Small intestine (tissue), 7 donors: ENCODE data around the gene RRP1B. TPM values are rescaled to one million over a fixed set of nuclear protein-coding genes. Genes with fewer than 3 reads are reported as not detected.

Source experiments
- DNase-seq, 2 donors: peaks; one replicate each; pipeline versions ENCODE4 v3.0.0 to v3.0.0-alpha.2; 2013
- FAIRE-seq: peaks from 2 replicates; lab custom pipeline; 2012; peaks lifted over from hg19 to GRCh38; lab: Jason Lieb, UNC
- H3K27ac ChIP-seq, 3 donors: one replicate each; pipeline ENCODE4 v1.5.1; 2013; ENCODE audit warnings: low read length in 2 of 3, mild to moderate bottlenecking in 2 of 3, control low read depth in 1 of 3, inconsistent platforms in 1 of 3, low read depth in 1 of 3, moderate library complexity in 1 of 3
- H3K27me3 ChIP-seq, 3 donors: one replicate each; pipeline ENCODE4 v1.6.1; 2013; ENCODE audit warnings: low read length in 3 of 3, inconsistent platforms in 1 of 3; ENCODE audit not compliant: control insufficient read depth in 3 of 3, insufficient read depth in 3 of 3
- H3K36me3 ChIP-seq, 3 donors: one replicate each; pipeline ENCODE4 v1.6.1; 2013; ENCODE audit warnings: low read length in 3 of 3, inconsistent platforms in 1 of 3, low read depth in 1 of 3, mild to moderate bottlenecking in 1 of 3, moderate library complexity in 1 of 3; ENCODE audit not compliant: control insufficient read depth in 3 of 3, insufficient read depth in 2 of 3
- H3K4me1 ChIP-seq, 3 donors: one replicate each; pipeline ENCODE4 v1.6.1; 2013; ENCODE audit warnings: low read length in 2 of 3, inconsistent platforms in 1 of 3, low read depth in 1 of 3, mild to moderate bottlenecking in 1 of 3, moderate library complexity in 1 of 3; ENCODE audit not compliant: control insufficient read depth in 3 of 3, insufficient read depth in 2 of 3
- H3K4me3 ChIP-seq, 3 donors: one replicate each; pipeline ENCODE4 v1.5.1; 2013; ENCODE audit warnings: low read length in 3 of 3, control low read depth in 1 of 3, inconsistent platforms in 1 of 3, low read depth in 1 of 3, mild to moderate bottlenecking in 1 of 3, moderate library complexity in 1 of 3
- H3K9me3 ChIP-seq, 2 donors: one replicate each; pipeline ENCODE4 v1.6.1; 2013; ENCODE audit warnings: low read depth in 1 of 2, low read length in 1 of 2; ENCODE audit not compliant: control insufficient read depth in 2 of 2, insufficient read depth in 1 of 2
- WGBS, 3 donors: extraction: QIAGEN DNeasy Blood & Tissue Kit; methylation state at CpG; one replicate each; pipeline ENCODE4 v1.1.7; 2013; 5-methylcytosine and 5-hydroxymethylcytosine counted together
- polyA plus RNA-seq, 4 donors: library from polyadenylated mRNA; stranded (reverse) in 3 of 4; unstranded in 1 of 4; fragments of 200-250 nt in 3 of 4; fragments of 120-200 nt in 1 of 4; gene quantifications; one replicate each; pipeline versions ENCODE4 v1.2.1 to v1.2.3, GENCODE V29; 2013
- donor health status: healthy with polysubstance abuse.
- donor health status: control.
- donor health status: control.
- donor health status: Bipolar disorder and iron deficiency.
- donor health status: healthy.

The RRP1B gene
- polyA plus RNA-seq, 4 donors, result 3.4 to 19.5 (median 7.7) TPM

GRCh38 chr21:43657355-43658087, 1.8 kb upstream of the RRP1B start:
- no peak for DNase-seq

GRCh38 chr21:43658088-43658741, 1.1 kb upstream of the RRP1B start:
- peaks cover 0 to 9% (median 0%) of the 10 kb centered on the region in 3 donors for H3K4me1 ChIP-seq
- H3K4me3 ChIP-seq, result no peak overlapping the region
- DNase-seq (no peak), FAIRE-seq (no peak)
- H3K27ac ChIP-seq, result no peak overlapping the region
- WGBS, 3 donors, result 96% methylated on average over 47 to 48 of the region's 48 CpGs
- H3K27me3 ChIP-seq, result no peaks in the 10 kb centered on the region
- peaks cover 0 to 14% (median 0%) of the 10 kb centered on the region in 3 donors for H3K36me3 ChIP-seq
- peaks cover 0 to 3% of the 10 kb centered on the region in 2 donors for H3K9me3 ChIP-seq

More at GRCh38 chr21:43657355-43658087, 1.8 kb upstream of the RRP1B start:
- Histone ChIP-seq H3K9me3 (peaks cover 0 to 3% of the 10 kb centered on the region in 2 donors), H3K4me3 (no peak overlapping the region), H3K4me1 (peaks cover 0 to 9% (median 0%) of the 10 kb centered on the region in 3 donors), H3K36me3 (peaks cover 0 to 12% (median 0%) of the 10 kb centered on the region in 3 donors), H3K27me3 (no peaks in the 10 kb centered on the region), H3K27ac (no peak overlapping the region)
- FAIRE-seq, result no peak
- 78 to 82% (median 79%) methylated on average over 43 to 46 of the region's 46 CpGs for WGBS, 3 donors

- DNase-seq (no peak), FAIRE-seq (no peak)
- Histone ChIP-seq H3K4me3 (peak overlapping the region in 2 of 3 donors; percentile 51 to 94), H3K36me3 (peaks cover 0 to 16% (median 0%) of the 10 kb centered on the region in 3 donors), H3K9me3 (peaks cover 0 to 3% of the 10 kb centered on the region in 2 donors), H3K27ac (peak overlapping the region in 2 of 3 donors; percentile 83 to 92), H3K27me3 (no peaks in the 10 kb centered on the region), H3K4me1 (peaks cover 0 to 9% (median 0%) of the 10 kb centered on the region in 3 donors)
- 82 to 89% (median 87%) methylated on average over 23 of the region's 23 CpGs for WGBS, 3 donors
These were observed 608 bp upstream of the RRP1B start for GRCh38 chr21:43658769-43659135.

GRCh38 chr21:43662286-43662685, 2.9 kb downstream of the RRP1B start:
- H3K27me3 ChIP-seq, result no peaks in the 10 kb centered on the region
- H3K27ac ChIP-seq, result no peak overlapping the region
- peaks cover 0 to 9% (median 2%) of the 10 kb centered on the region in 3 donors for H3K4me1 ChIP-seq
- peaks cover 0 to 38% (median 0%) of the 10 kb centered on the region in 3 donors for H3K36me3 ChIP-seq
- H3K4me3 ChIP-seq, result no peak overlapping the region
- H3K9me3 ChIP-seq, result peaks cover 0 to 11% of the 10 kb centered on the region in 2 donors
- WGBS, 3 donors, result 70 to 78% (median 74%) methylated on average over 6 of the region's 6 CpGs
- DNase-seq (no peak), FAIRE-seq (no peak)

- Histone ChIP-seq H3K36me3 (peaks cover 0 to 38% (median 0%) of the 10 kb centered on the region in 3 donors), H3K27me3 (no peaks in the 10 kb centered on the region), H3K4me3 (no peak overlapping the region), H3K27ac (no peak overlapping the region), H3K4me1 (peaks cover 0 to 9% (median 2%) of the 10 kb centered on the region in 3 donors), H3K9me3 (peaks cover 0 to 11% of the 10 kb centered on the region in 2 donors)
- no peak for FAIRE-seq
- no peak for DNase-seq
- 82 to 89% (median 82%) methylated on average over 9 of the region's 9 CpGs for WGBS, 3 donors
These were observed 3.7 kb downstream of the RRP1B start for GRCh38 chr21:43663033-43663432.

- 49 to 52% (median 52%) methylated on average over 4 of the region's 4 CpGs for WGBS, 3 donors
- Histone ChIP-seq H3K27ac (no peak overlapping the region), H3K9me3 (peaks cover 0 to 8% of the 10 kb centered on the region in 2 donors), H3K4me1 (peaks cover 0 to 3% (median 2%) of the 10 kb centered on the region in 3 donors), H3K27me3 (no peaks in the 10 kb centered on the region), H3K36me3 (peaks cover 0 to 42% (median 0%) of the 10 kb centered on the region in 3 donors), H3K4me3 (no peak overlapping the region)
- FAIRE-seq (no peak), DNase-seq (no peak)
These were observed 5.0 kb downstream of the RRP1B start for GRCh38 chr21:43664358-43664757.

- 79 to 100% (median 89%) methylated on average over 4 of the region's 4 CpGs for WGBS, 3 donors
- H3K4me1 ChIP-seq, result peaks cover 0 to 2% (median 0%) of the 10 kb centered on the region in 3 donors
- H3K36me3 ChIP-seq, result peaks cover 0 to 52% (median 0%) of the 10 kb centered on the region in 3 donors
- DNase-seq, result no peak
- no peak for FAIRE-seq
- no peak overlapping the region for H3K27ac ChIP-seq
- peaks cover 0 to 8% of the 10 kb centered on the region in 2 donors for H3K9me3 ChIP-seq
- H3K4me3 ChIP-seq, result no peak overlapping the region
- H3K27me3 ChIP-seq, result no peaks in the 10 kb centered on the region
These were observed 6.5 kb downstream of the RRP1B start for GRCh38 chr21:43665879-43666278.

- DNase-seq (no peak), FAIRE-seq (no peak)
- H3K4me1 ChIP-seq, result peaks cover 0 to 2% (median 0%) of the 10 kb centered on the region in 3 donors
- no peak overlapping the region for H3K4me3 ChIP-seq
- 71 to 82% (median 73%) methylated on average over 7 of the region's 7 CpGs for WGBS, 3 donors
- no peak overlapping the region for H3K27ac ChIP-seq
- no peaks in the 10 kb centered on the region for H3K27me3 ChIP-seq
- H3K36me3 ChIP-seq, result peaks cover 0 to 56% (median 0%) of the 10 kb centered on the region in 3 donors
- peaks cover 0 to 8% of the 10 kb centered on the region in 2 donors for H3K9me3 ChIP-seq
These were observed 8.0 kb downstream of the RRP1B start for GRCh38 chr21:43667191-43667904.
